Fibroblast of lung (primary cell): ENCODE results near the gene PAK4. TPM values are rescaled to one million over a fixed set of nuclear protein-coding genes. Genes with fewer than 3 reads are reported as not detected.

Experiments
- DNase-seq, 2 donors: peaks; one replicate each; pipeline versions ENCODE4 v3.0.0 to v3.0.0-alpha.2; 2010; ENCODE audit warnings: low read depth in 2 of 2
- H2AFZ ChIP-seq: 2 replicates; pipeline ENCODE4 v1.5.1; 2012; ENCODE audit warnings: low read length, control low read depth, inconsistent platforms
- H3K27ac ChIP-seq: 2 replicates; pipeline ENCODE4 v1.5.1; 2011; ENCODE audit warnings: low read length, control low read depth; ENCODE audit not compliant: insufficient read depth
- H3K27me3 ChIP-seq: 2 replicates; pipeline ENCODE4 v1.5.1; 2011; ENCODE audit warnings: mild to moderate bottlenecking, low read length; ENCODE audit not compliant: control insufficient read depth, insufficient read depth
- H3K36me3 ChIP-seq: 2 replicates; pipeline ENCODE4 v1.5.1; 2011; ENCODE audit warnings: low read length; ENCODE audit not compliant: control insufficient read depth, insufficient read depth
- H3K4me1 ChIP-seq: 2 replicates; pipeline ENCODE4 v1.5.1; 2011; ENCODE audit warnings: low read length; ENCODE audit not compliant: control insufficient read depth, insufficient read depth; ENCODE audit errors: extremely low read depth
- H3K4me2 ChIP-seq: 2 replicates; pipeline ENCODE4 v1.5.1; 2011; ENCODE audit warnings: low read length, control low read depth; ENCODE audit not compliant: insufficient read depth; ENCODE audit errors: extremely low read depth
- H3K4me3 ChIP-seq, 4 experiments: fragments of 200-600 bp in 1 of 4; sonication (generic) in 1 of 4; replicated peaks in 1 of 4; 2 replicates each; pipeline ENCODE4 v1.5.1; 2011 to 2016; ENCODE audit warnings: low read length in 4 of 4, low read depth in 3 of 4, mild to moderate bottlenecking in 3 of 4, control low read depth in 2 of 4, inconsistent platforms in 1 of 4, mixed read lengths in 1 of 4; ENCODE audit not compliant: insufficient read depth in 1 of 4; ENCODE audit errors: control extremely low read depth in 1 of 4
- H3K79me2 ChIP-seq: 2 replicates; pipeline ENCODE4 v1.5.1; 2012; ENCODE audit warnings: mild to moderate bottlenecking, low read length, inconsistent platforms; ENCODE audit not compliant: control insufficient read depth, insufficient read depth
- H3K9ac ChIP-seq: 2 replicates; pipeline ENCODE4 v1.5.1; 2011; ENCODE audit warnings: mild to moderate bottlenecking, low read length, control low read depth; ENCODE audit not compliant: insufficient read depth
- H3K9me3 ChIP-seq: 2 replicates; pipeline ENCODE4 v1.5.1; 2012; ENCODE audit warnings: low read depth, low read length; ENCODE audit not compliant: control insufficient read depth, insufficient read depth
- H4K20me1 ChIP-seq: 2 replicates; pipeline ENCODE4 v1.5.1; 2011; ENCODE audit warnings: low read length; ENCODE audit not compliant: control insufficient read depth, insufficient read depth; ENCODE audit errors: extremely low read depth
- EZH2 ChIP-seq: IDR thresholded peaks from 2 replicates; pipeline ENCODE4 v1.5.1; 2012; ENCODE audit warnings: low read length, control low read depth, mild to moderate bottlenecking; ENCODE audit errors: missing control alignments
- polyA plus RNA-seq, 2 donors: library from polyadenylated mRNA; depleted of rRNA in 1 of 2; stranded (reverse) in 1 of 2; unstranded in 1 of 2; fragments of >200 nt; gene quantifications; 2 replicates each; pipeline ENCODE4 v1.2.1, GENCODE V29; 2011 to 2012; ENCODE audit warnings: missing spikeins in 1 of 2
- total RNA-seq: library from RNA; depleted of rRNA; stranded (reverse); fragments of >200 nt; gene quantifications from 2 replicates; pipeline ENCODE4 v1.2.1, GENCODE V29; 2014
- TF ChIP-seq, protein P1 (sequence below), 2 donors: IDR thresholded peaks in 1 of 2; conservative IDR thresholded peaks in 1 of 2; 1 replicate in 1 of 2; 2 replicates in 1 of 2; pipeline ENCODE4 v1.5.1; 2011 to 2012; ENCODE audit warnings: low read length in 2 of 2, control low read depth in 1 of 2, inconsistent platforms in 1 of 2, low read depth in 1 of 2, mild to moderate bottlenecking in 1 of 2

PAK4 gene
- total and polyA plus RNA-seq, 2 donors (not counting 1 experiment from before 2014, with no cell fraction given), result 4.6 to 8.4 TPM

- DNase-seq, result peak; percentile 26 to 78
- no peaks in the 10 kb centered on the region for H3K4me1 ChIP-seq
- no peak overlapping the region for H3K9ac ChIP-seq
- peaks cover 38% of the 10 kb centered on the region for H3K27me3 ChIP-seq
- H3K79me2 ChIP-seq, result no peaks in the 10 kb centered on the region
- no peak overlapping the region for H3K4me3 ChIP-seq
- H3K36me3 ChIP-seq, result no peaks in the 10 kb centered on the region
- H4K20me1 ChIP-seq, result no peaks in the 10 kb centered on the region
- peak overlapping the region; percentile 59 for H3K4me2 ChIP-seq
- TF ChIP-seq, protein P1, sequence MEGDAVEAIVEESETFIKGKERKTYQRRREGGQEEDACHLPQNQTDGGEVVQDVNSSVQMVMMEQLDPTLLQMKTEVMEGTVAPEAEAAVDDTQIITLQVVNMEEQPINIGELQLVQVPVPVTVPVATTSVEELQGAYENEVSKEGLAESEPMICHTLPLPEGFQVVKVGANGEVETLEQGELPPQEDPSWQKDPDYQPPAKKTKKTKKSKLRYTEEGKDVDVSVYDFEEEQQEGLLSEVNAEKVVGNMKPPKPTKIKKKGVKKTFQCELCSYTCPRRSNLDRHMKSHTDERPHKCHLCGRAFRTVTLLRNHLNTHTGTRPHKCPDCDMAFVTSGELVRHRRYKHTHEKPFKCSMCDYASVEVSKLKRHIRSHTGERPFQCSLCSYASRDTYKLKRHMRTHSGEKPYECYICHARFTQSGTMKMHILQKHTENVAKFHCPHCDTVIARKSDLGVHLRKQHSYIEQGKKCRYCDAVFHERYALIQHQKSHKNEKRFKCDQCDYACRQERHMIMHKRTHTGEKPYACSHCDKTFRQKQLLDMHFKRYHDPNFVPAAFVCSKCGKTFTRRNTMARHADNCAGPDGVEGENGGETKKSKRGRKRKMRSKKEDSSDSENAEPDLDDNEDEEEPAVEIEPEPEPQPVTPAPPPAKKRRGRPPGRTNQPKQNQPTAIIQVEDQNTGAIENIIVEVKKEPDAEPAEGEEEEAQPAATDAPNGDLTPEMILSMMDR (conservative IDR thresholded peaks at IDR 0.05 in 1 of 2, IDR thresholded peaks at IDR 0.05 in 1 of 2; ENCODE audit: low read depth in 1 of 2, low read length in 2 of 2), result no peak
- TF ChIP-seq EZH2, result no peak
- no peak overlapping the region for H3K27ac ChIP-seq
- peak overlapping the region; percentile 84 for H2AFZ ChIP-seq
- no peaks in the 10 kb centered on the region for H3K9me3 ChIP-seq
Observed at GRCh38 chr19:39199025-39199424, 73.4 kb downstream of the PAK4 start.

GRCh38 chr19:39200066-39200802, 74.6 kb downstream of the PAK4 start:
- H3K4me2 ChIP-seq, result no peak overlapping the region
- DNase-seq, result no peak
- no peaks in the 10 kb centered on the region for H4K20me1 ChIP-seq
- no peak for TF ChIP-seq EZH2
- TF ChIP-seq, protein P1 (conservative IDR thresholded peaks at IDR 0.05 in 1 of 2, IDR thresholded peaks at IDR 0.05 in 1 of 2; ENCODE audit: low read depth in 1 of 2, low read length in 2 of 2), result no peak
- H2AFZ ChIP-seq, result no peak overlapping the region
- peaks cover 37% of the 10 kb centered on the region for H3K27me3 ChIP-seq
- no peaks in the 10 kb centered on the region for H3K9me3 ChIP-seq
- H3K9ac ChIP-seq, result no peak overlapping the region
- no peaks in the 10 kb centered on the region for H3K4me1 ChIP-seq
- no peak overlapping the region for H3K4me3 ChIP-seq
- H3K36me3 ChIP-seq, result no peaks in the 10 kb centered on the region
- no peaks in the 10 kb centered on the region for H3K79me2 ChIP-seq
- H3K27ac ChIP-seq, result no peak overlapping the region

DNA sequence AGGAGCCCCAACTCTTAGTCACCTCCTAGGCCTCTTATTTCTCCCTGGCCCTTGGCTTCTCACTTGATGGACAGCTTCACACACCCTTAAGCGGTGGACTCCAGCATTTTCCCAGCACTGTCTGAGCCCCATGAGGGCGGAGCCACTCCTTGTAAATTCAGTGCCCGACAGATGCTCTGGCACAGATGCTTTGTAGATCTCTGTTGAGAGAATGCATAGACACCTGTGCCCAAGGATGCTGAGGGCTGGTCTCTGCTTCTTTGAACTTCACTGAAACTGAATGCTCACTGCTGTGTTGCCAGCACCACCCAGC, 75.2 kb downstream of the PAK4 start:
- Histone ChIP-seq H3K4me2 (no peak overlapping the region), H3K27me3 (peaks cover 34% of the 10 kb centered on the region), H4K20me1 (no peaks in the 10 kb centered on the region), H3K9ac (no peak overlapping the region), H3K4me1 (no peaks in the 10 kb centered on the region), H3K27ac (no peak overlapping the region), H3K79me2 (no peaks in the 10 kb centered on the region), H3K9me3 (no peaks in the 10 kb centered on the region), H3K4me3 (no peak overlapping the region), H2AFZ (no peak overlapping the region), H3K36me3 (no peaks in the 10 kb centered on the region)
- TF ChIP-seq, protein P1 (conservative IDR thresholded peaks at IDR 0.05 in 1 of 2, IDR thresholded peaks at IDR 0.05 in 1 of 2; ENCODE audit: low read depth in 1 of 2, low read length in 2 of 2), result no peak
- no peak for TF ChIP-seq EZH2
- no peak for DNase-seq
